Progenitor cell of endocrine pancreas (in vitro differentiated cells): ENCODE results near the gene TTR. TPM values are rescaled to one million over a fixed set of nuclear protein-coding genes. Genes with fewer than 3 reads are reported as not detected.

ENCODE experiments used
- DNase-seq: peaks from one replicate; pipeline ENCODE4 v3.0.0; 2021; ENCODE audit warnings: low spot score; ENCODE audit not compliant: unreplicated experiment
- H3K27ac Mint-ChIP-seq: 2 replicates; pipeline ENCODE4 v1.8.0; 2021; ENCODE audit warnings: mild to moderate bottlenecking, moderate library complexity, mixed read lengths
- H3K27me3 Mint-ChIP-seq: 2 replicates; pipeline ENCODE4 v1.8.0; 2021; ENCODE audit warnings: mixed read lengths
- H3K36me3 Mint-ChIP-seq: 2 replicates; pipeline ENCODE4 v1.8.0; 2022; ENCODE audit warnings: mixed read lengths; ENCODE audit not compliant: insufficient read depth
- H3K4me1 Mint-ChIP-seq: 2 replicates; pipeline ENCODE4 v1.8.0; 2021; ENCODE audit warnings: low read depth, mixed read lengths
- H3K4me3 Mint-ChIP-seq: 2 replicates; pipeline ENCODE4 v1.8.0; 2021; ENCODE audit warnings: low read depth, mild to moderate bottlenecking, moderate library complexity, mixed read lengths
- H3K9me3 Mint-ChIP-seq: 2 replicates; pipeline ENCODE4 v1.8.0; 2021; ENCODE audit warnings: low read depth, mixed read lengths
- total RNA-seq: library from RNA; stranded (reverse); gene quantifications from 2 replicates; pipeline ENCODE4 v1.2.1, GENCODE V29; 2021
- TF ChIP-seq, protein P1 (sequence below): fragments of 200-600 bp; sonication (generic); IDR thresholded peaks from one replicate; pipeline ENCODE4 v1.5.0; 2021; ENCODE audit warnings: antibody characterized with exemption, mild to moderate bottlenecking; ENCODE audit not compliant: unreplicated experiment

Gene TTR
- total RNA-seq, 1 donor from 2014 or later: 150 TPM

DNA sequence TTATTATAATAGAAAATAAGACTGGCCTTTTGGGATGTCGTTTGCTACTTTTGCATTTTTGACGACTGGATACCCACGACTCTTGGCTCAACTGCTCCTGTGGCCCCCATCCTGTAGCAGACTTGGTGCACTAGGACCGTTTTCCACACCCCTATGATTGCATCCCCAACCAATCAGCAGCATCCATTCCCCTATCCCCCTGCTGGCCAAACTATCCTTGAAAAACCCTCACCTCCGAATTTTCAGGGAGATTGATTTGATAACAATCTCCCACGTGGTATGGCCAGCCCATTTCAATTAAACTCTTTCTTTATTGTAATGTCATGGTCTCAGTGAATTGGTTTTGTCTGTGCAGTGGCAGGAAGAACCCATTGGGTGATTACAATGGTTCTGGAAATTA lies 37.9 kb upstream of the TTR start:
- DNase-seq: no peak
- Mint-ChIP-seq H3K27me3 (no peaks in the 10 kb centered on the region), H3K4me1 (peaks cover 20% of the 10 kb centered on the region)

DNA sequence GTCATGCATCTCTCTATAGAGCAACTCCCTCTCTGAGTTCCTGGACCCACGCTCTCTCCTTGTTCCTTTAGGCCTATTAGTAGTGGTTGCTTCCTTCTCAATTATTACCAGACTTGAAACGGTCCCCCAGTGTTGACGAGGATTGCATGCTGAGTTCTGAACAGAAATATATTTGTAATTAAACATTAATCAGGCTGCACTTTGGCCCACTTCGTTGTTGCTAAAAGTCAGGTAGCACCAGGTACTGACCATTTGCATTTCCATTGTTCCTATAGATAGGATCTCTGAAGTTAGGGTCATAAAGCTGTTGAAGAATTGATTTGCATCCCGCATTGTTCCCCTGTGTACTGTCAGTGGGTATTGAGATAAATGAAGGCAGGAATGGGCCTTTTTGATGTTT lies 36.9 kb upstream of the TTR start:
- no peaks in the 10 kb centered on the region for H3K27me3 Mint-ChIP-seq

More for the DNA sequence above, 37.9 kb upstream of the TTR start:
- TF ChIP-seq, protein P1, sequence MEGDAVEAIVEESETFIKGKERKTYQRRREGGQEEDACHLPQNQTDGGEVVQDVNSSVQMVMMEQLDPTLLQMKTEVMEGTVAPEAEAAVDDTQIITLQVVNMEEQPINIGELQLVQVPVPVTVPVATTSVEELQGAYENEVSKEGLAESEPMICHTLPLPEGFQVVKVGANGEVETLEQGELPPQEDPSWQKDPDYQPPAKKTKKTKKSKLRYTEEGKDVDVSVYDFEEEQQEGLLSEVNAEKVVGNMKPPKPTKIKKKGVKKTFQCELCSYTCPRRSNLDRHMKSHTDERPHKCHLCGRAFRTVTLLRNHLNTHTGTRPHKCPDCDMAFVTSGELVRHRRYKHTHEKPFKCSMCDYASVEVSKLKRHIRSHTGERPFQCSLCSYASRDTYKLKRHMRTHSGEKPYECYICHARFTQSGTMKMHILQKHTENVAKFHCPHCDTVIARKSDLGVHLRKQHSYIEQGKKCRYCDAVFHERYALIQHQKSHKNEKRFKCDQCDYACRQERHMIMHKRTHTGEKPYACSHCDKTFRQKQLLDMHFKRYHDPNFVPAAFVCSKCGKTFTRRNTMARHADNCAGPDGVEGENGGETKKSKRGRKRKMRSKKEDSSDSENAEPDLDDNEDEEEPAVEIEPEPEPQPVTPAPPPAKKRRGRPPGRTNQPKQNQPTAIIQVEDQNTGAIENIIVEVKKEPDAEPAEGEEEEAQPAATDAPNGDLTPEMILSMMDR: peak; percentile 15
- peaks cover 4% of the 10 kb centered on the region for H3K9me3 Mint-ChIP-seq
- peaks cover 9% of the 10 kb centered on the region for H3K36me3 Mint-ChIP-seq
- no peak overlapping the region for H3K4me3 Mint-ChIP-seq
- H3K27ac Mint-ChIP-seq: no peak overlapping the region

DNA sequence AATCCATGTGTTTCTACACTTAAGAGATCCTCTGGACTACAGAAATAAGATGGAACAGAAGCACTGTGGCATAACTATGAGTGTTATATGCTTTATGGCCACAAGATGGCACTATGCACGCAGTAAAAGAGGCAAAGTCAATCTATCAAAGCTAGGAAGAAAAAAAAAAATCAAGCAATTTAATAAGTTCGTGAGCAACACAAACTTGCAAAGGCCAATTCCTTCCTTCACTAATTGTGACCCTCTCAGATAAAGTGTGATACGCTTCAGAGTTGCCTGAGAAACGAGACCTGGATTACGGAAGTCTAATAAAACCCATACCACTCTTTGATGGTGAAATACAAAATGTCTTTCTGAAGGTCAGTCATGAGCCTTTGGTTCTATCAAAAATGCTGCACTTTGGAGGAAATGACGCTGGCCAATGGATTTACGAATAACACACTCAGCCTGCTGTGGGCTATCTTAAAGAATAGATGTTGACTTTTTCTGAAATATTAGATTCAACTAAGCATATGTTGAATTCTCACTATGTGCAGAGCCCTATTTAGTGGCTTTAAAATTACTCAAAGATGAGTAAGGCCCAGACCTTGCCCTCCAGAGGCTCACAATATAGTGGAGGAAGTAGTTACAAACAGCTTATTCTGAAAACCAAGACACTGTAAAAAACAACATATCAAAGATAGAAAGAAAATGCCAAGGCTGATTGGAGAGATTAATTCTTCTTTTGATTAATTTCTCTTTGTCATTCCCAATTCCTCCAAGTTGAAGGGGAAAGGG lies 35.5 kb upstream of the TTR start:
- Mint-ChIP-seq H3K27ac (peak overlapping the region; percentile 90), H3K27me3 (no peaks in the 10 kb centered on the region), H3K4me3 (no peak overlapping the region), H3K36me3 (peaks cover 2% of the 10 kb centered on the region), H3K4me1 (peaks cover 16% of the 10 kb centered on the region), H3K9me3 (no peaks in the 10 kb centered on the region)
- peak; percentile 20 for DNase-seq
- TF ChIP-seq, protein P1: peak; percentile 86

More for the DNA sequence above, 36.9 kb upstream of the TTR start:
- H3K9me3 Mint-ChIP-seq: no peaks in the 10 kb centered on the region
- no peak overlapping the region for H3K27ac Mint-ChIP-seq
- TF ChIP-seq, protein P1: no peak
- no peak for DNase-seq
- peaks cover 4% of the 10 kb centered on the region for H3K36me3 Mint-ChIP-seq
- H3K4me1 Mint-ChIP-seq: peaks cover 16% of the 10 kb centered on the region
- no peak overlapping the region for H3K4me3 Mint-ChIP-seq

- Mint-ChIP-seq H3K27me3 (no peaks in the 10 kb centered on the region), H3K36me3 (no peaks in the 10 kb centered on the region), H3K4me1 (peaks cover 13% of the 10 kb centered on the region), H3K4me3 (no peak overlapping the region), H3K27ac (no peak overlapping the region), H3K9me3 (no peaks in the 10 kb centered on the region)
- no peak for DNase-seq
- TF ChIP-seq, protein P1: peak; percentile 15
Measured at GRCh38 chr18:31557446-31557845, 34.2 kb upstream of the TTR start.

- Mint-ChIP-seq H3K4me1 (peaks cover 24% of the 10 kb centered on the region), H3K27ac (no peak overlapping the region), H3K4me3 (no peak overlapping the region), H3K36me3 (no peaks in the 10 kb centered on the region), H3K9me3 (no peaks in the 10 kb centered on the region), H3K27me3 (no peaks in the 10 kb centered on the region)
- no peak for DNase-seq
- TF ChIP-seq, protein P1: no peak
Measured at GRCh38 chr18:31558567-31558966, 33.1 kb upstream of the TTR start.
